HG03575 (cell line): Measurements from ENCODE around the gene LRRC72.
A peak's percentile ranks its signal among the peaks of the same experiment; 100 is the strongest.
"Not testable (repeated sequence)": the region's sequence is repeated elsewhere in the genome, so short reads cannot be mapped to it uniquely, and the experiment has no call there.

Experiments used
- ATAC-seq: cut with Tn5 transposase; IDR thresholded peaks from one replicate; pipeline ENCODE4 v1.9.1; 2021; ENCODE audit not compliant: unreplicated experiment, insufficient number of reproducible peaks, low FRiP score; ENCODE audit errors: extremely low read depth

LRRC72 gene

DNA sequence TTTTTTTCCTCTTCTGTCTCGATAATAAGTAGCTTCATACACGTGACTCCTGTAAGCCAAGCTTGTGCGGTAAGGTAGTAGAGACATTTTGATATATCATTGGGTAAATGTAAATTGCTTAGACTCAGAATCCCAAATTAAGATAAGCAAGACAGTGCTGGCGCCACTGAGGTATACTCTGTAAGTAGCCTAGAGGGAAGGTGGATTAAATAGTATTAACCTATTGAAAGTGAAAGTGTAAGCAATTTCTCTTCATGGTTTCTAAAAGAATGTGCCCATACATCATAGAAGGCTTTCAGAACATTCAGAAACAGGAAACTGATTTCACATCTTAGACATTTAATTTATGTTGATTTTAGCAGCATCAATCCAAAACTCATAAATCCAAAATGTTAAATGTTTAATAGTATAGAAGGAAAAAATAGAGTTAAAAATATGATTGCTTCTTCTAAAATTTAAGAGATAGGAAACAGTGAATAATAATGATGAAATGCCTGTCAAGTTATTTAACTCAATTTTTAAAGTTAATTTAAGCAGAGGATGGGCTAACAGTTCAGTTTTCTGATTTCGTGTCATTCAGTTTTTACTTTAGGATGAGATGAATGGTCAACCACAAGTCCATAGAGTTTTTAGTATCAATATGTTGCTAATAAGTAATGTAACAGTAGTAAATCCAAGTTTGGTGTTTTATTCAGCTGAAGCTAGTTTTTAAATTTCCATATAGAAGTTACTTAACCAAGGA, 36.8 kb downstream of the LRRC72 start:
- ATAC-seq: peak; percentile 79

- ATAC-seq: no peak
Measured at GRCh38 chr7:16564023-16564380, 37.4 kb downstream of the LRRC72 start.

- ATAC-seq: no peak
Measured at GRCh38 chr7:16564909-16565426, 38.3 kb downstream of the LRRC72 start.

DNA sequence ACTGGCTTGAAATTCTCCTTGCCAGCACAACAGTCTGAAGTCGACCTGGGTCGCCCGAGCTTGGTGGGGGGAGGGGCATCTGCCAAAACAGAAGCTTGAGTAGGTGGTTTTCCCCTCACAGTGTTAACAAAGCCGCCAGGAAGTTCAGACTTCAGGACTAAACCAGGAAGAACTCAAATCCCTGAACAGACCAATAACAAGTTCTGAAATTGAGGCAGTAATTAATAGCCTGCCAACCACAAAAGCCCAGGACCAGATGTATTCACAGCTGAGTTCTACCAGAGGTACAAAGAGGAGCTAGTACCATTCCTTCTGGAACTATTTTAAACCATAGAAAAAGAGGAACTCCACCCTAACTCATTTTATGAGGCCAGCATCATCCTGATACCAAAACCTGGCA, 45.3 kb downstream of the LRRC72 start:
- ATAC-seq: no peak

GRCh38 chr7:16579216-16579615, 52.6 kb downstream of the LRRC72 start:
- ATAC-seq: no peak

DNA sequence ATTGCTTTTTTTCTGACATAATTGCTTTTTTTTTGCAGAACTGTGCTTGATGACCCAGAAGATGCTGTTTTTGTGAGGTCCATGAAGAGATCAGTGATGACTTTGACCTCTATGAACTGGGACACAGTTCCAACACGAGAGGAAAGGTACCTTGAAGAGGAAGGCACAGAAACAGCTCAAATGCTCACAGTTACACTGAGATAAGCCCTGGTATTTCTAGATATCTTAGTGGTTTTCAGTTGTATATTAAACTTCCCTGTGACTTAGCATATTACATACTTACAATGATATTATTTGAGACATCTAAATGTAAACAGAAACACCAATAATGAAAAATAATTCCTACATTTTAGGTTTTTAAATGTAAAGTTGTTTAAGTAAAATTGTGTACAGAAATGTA, 54.7 kb downstream of the LRRC72 start:
- no peak for ATAC-seq

GRCh38 chr7:16583834-16584233, 57.2 kb downstream of the LRRC72 start:
- no peak for ATAC-seq

DNA sequence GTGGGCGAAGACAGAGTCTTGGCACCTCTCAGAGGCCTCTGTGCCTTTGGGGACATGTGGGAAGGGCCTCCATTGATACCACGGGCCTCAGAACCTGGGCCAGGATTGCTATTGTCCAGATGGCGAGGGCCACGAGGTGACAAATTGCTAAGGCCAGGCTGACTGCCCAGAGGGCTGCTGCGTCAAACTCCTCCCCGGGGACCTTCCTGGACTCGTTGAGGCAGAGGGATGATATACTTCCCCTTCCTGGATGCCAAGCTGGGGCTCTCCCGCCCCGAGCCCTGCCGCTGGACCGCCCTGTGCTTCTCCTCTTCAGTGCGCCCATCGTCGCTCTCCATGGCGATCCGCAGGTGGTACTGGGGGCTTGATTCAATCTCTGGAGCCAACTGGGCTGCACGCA, 58.9 kb downstream of the LRRC72 start:
- no peak for ATAC-seq

DNA sequence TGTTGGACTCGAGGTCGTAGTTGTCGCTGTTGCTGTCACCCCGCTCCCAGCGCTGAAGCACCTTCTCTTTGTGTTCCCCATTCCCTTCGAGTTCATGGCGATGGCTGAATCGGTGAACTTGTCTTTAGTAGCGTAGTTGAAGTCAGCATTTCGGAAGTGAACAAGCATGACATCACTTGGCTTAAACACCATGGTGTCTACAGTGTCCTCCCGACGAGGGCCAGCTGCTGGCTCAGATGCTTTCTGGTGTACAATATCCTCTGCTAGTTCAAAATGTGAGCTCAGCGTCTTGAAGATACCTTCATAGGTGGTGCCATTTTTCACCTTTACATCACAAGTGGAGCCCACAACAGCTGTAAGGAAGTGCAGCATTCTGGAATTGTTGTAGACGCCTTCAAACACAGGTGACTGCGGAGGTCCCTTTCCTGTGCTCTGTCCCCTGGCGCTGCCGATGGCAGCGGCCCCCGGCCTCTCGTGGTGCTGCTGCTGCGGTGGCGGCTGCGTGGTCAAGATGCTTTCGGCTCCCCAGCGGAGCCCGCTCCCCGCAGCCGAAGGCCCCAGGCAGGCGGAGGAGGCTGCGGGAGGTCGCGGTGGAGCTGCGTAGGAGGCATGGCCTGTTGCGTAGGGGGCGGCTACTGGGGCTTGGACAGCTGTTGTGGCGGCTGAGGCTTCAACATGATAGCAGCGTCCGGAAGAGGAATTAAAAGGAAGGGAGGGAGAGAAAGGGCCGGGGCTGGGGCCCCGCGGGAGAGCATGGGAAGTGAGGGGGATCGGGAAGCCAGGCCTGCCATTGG, 59.7 kb downstream of the LRRC72 start:
- no peak for ATAC-seq

DNA sequence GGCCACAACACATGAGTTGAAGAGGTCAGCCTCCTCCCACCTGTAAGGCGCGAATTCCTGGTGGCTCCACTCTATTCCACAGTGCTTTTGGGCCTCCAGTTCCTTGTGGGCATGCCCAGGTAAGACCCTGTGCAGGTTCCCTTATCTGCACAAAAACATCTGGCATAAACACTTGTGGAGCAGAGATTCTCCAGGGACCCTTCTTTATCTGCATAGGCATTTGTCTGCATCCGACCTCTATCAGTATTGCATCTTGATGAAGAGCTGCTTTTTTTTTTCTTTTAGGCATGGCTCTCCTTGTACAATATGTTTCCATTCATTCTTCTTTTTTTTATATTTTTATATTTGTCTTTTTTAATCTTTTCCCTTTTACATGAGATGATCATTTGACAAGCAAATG, 60.5 kb downstream of the LRRC72 start:
- ATAC-seq: no peak

DNA sequence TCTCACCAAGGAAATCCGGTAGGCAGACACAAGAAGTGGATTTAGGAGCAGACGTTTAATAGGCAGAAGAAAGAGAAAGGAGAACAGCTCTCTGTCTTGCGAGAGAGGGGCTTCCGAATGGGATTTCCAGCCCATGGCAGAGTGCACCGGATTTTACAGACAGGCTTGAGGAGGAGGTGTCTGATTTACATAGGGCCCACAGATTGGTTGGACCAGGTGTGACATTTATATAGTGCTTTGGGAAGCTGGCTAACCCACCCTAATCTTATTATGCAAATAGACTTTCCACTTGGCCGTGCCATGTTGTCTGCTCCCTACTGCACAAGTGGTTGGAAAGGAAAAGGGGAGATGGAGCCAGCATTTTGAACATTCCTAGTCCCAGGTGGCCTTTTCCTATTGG, 61.2 kb downstream of the LRRC72 start:
- ATAC-seq: no peak

- ATAC-seq: no peak
Measured at GRCh38 chr7:16589881-16590280, 63.3 kb downstream of the LRRC72 start.

DNA sequence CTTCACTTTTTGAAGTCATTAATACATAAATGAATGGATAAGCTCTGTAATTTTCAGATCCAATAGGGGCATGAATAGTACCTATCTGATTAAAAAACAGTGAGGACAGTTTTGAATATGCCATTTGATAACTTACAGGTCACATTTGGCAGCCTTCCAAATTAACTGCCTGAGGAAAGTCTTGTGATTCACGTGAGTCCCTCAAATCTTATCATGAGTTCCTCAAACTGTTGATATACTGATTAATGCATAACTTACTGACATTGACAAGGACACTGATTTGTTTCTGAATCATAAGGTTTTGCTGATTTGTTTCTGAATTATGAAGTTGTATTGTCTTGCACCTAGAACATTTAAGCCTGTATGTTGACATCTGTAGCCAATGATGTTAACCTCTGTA, 63.8 kb downstream of the LRRC72 start:
- ATAC-seq: no peak

DNA sequence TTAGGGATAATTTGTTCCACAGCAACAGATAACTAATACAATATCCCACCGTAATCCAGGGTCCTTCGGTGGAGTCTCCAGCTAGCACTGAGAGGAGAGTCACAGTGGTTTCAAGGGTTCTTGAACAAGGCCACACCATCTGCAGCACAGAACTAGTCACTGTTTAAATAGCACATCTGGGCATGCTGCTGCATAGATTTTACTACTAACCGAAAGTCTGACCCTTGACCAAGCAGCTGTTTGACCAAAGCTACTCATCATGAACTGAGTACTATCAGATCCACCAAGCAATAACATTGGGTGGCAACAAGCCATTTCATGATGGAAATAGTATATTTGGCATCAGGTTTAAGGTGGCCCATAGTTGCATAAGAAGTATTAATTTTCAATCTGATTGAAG, 65.8 kb downstream of the LRRC72 start:
- ATAC-seq: no peak

DNA sequence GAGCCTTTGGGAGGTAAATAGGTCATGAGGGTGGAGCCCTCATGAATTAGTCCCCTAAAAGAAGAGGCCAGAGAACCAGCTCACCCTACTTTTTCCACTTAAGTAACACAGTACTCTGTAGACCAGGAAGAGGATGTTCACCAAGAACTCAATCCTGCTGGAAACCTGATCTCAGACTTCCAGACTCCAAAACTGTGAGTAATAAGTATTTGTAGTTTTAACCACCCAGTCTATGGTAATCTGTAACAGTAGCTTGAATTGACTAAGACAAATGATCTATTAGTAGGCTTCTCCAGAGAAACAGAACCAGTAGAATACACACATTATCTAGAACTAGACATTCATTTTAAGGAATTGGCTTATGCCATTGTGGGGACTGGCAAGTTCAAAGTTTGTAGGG, 67.4 kb downstream of the LRRC72 start:
- no peak for ATAC-seq

DNA sequence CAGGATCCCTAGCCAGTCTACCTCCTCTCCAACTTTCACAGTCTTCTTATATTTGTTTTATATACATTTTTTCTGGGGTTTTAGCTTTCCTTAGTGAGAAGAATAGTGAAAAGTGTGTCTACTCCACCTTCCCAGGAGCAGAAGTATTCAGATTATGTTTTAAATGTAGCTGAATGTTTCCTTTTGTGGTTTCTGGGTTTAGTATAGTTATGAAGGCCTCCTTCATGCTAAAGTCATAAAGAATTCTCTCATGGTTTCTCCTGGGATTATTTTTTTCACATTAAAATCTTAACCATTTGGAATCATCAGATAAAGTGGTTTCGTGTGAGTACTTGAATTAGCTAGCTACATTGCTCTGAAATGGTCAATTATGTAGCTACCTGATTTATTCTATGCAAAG, 68.1 kb downstream of the LRRC72 start:
- ATAC-seq: no peak

GRCh38 chr7:16595596-16595995, 69.0 kb downstream of the LRRC72 start:
- ATAC-seq: not testable (repeated sequence)

GRCh38 chr7:16598015-16598414, 71.4 kb downstream of the LRRC72 start:
- ATAC-seq: no peak

DNA sequence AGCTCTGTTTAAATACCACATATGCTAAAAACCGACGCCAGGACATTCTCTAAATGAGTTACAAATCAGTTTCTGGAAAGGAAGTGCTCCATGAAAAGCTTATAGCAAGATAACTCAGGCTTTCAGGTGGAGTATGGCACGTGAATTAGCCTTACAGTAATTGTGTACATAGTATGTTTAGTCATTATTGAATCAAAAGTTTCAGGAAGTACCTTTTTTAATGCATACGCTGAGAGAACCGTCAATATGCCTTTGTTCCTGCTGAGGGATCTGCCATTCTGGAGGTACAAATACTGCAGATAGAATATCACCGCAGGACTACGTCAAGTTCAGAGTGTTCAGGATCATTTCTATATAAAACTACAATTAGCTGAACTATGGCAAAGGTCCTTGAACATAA, 73.2 kb downstream of the LRRC72 start:
- no peak for ATAC-seq

- ATAC-seq: no peak
Measured at GRCh38 chr7:16603633-16604032, 77.0 kb downstream of the LRRC72 start.
